ENCODE data around the gene CDH8. TPM values are rescaled to one million over a fixed set of nuclear protein-coding genes. Genes with fewer than 3 reads are reported as not detected.

Gene CDH8
- total and polyA plus RNA-seq, 2 donors (not counting 3 experiments of a cell fraction or from before 2014, with no cell fraction given) = not detected

GRCh38 chr16:62058412-62058811 lies 22.2 kb upstream of the CDH8 start:
- Histone ChIP-seq H2AFZ (ENCODE audit: low read depth, low read length) (no peak overlapping the region), H3K9me3 (replicated peaks; ENCODE audit: control insufficient read depth, insufficient read depth, low read length) (peaks cover 4% of the 10 kb centered on the region), H3K4me2 (ENCODE audit: insufficient read depth, low read length) (no peak overlapping the region), H3K36me3 (ENCODE audit: control insufficient read depth in 2 of 2, extremely low read depth in 1 of 2, insufficient read depth in 2 of 2, low read length in 2 of 2) (no peaks in the 10 kb centered on the region), H3K79me2 (ENCODE audit: control insufficient read depth, insufficient read depth, low read length) (no peaks in the 10 kb centered on the region), H3K4me1 (ENCODE audit: control insufficient read depth, extremely low read depth, insufficient read depth, low read length) (no peaks in the 10 kb centered on the region), H3K4me3 (replicated peaks in 1 of 3; ENCODE audit: insufficient read depth in 1 of 3, low read depth in 1 of 3, low read length in 3 of 3) (no peak overlapping the region), H3K27ac (ENCODE audit: insufficient read depth, low read depth, low read length) (no peak overlapping the region), H4K20me1 (replicated peaks; ENCODE audit: control insufficient read depth, extremely low read depth, insufficient read depth, low read length) (no peaks in the 10 kb centered on the region), H3K9ac (replicated peaks; ENCODE audit: extremely low read depth, insufficient read depth, low read length) (no peak overlapping the region), H3K27me3 (ENCODE audit: control insufficient read depth in 2 of 2, insufficient read depth in 2 of 2, low read length in 2 of 2) (no peaks in the 10 kb centered on the region), H3K9me1 (replicated peaks; ENCODE audit: control insufficient read depth, extremely low read depth, insufficient read depth, low read length) (no peaks in the 10 kb centered on the region)
- no TSS peak for BruUV-seq (replicated peaks)
- DNase-seq (ENCODE audit: low read depth, low spot score) = no peak
- CTCF ChIA-PET = no interaction called here
- POLR2A ChIA-PET = no interaction called here
- no peak for FAIRE-seq
- dilution Hi-C loops (cut with MboI; ENCODE audit: extremely low pct_ligation_motif_present, low sequenced_read_pairs) (no loop called here), intact Hi-C loops (cut with micrococcal nuclease) (no loop called here)
- TF ChIP-seq JUN (IDR thresholded peaks at IDR 0.05; ENCODE audit: borderline replicate concordance, insufficient read depth, insufficient read length, low read depth) = no peak
- TF ChIP-seq EZH2 (IDR thresholded peaks at IDR 0.05; ENCODE audit: borderline replicate concordance, low read depth, low read length, severe bottlenecking) = no peak
- no peak for TF ChIP-seq CTCF (IDR thresholded peaks at IDR 0.05; ENCODE audit: extremely low read depth in 1 of 2, insufficient read depth in 1 of 2, low read depth in 1 of 2, low read length in 2 of 2)
- no peak for TF ChIP-seq GATA2 (IDR thresholded peaks at IDR 0.05; ENCODE audit: insufficient read depth, insufficient read length, low read depth, low read length)
- TF ChIP-seq MYC (IDR thresholded peaks at IDR 0.05; ENCODE audit: low read depth, low read length) = no peak
- TF ChIP-seq POLR2AphosphoS5 (IDR thresholded peaks at IDR 0.05; ENCODE audit: insufficient read depth, low read depth, low read length) = no peak
- TF ChIP-seq POLR2A (IDR thresholded peaks at IDR 0.05; ENCODE audit: low read depth, low read length) = no peak

- Histone ChIP-seq H3K9me1 (replicated peaks; ENCODE audit: control insufficient read depth, extremely low read depth, insufficient read depth, low read length) (no peaks in the 10 kb centered on the region), H3K4me3 (replicated peaks in 1 of 3; ENCODE audit: insufficient read depth in 1 of 3, low read depth in 1 of 3, low read length in 3 of 3) (no peak overlapping the region), H4K20me1 (replicated peaks; ENCODE audit: control insufficient read depth, extremely low read depth, insufficient read depth, low read length) (no peaks in the 10 kb centered on the region), H3K27me3 (ENCODE audit: control insufficient read depth in 2 of 2, insufficient read depth in 2 of 2, low read length in 2 of 2) (no peaks in the 10 kb centered on the region), H3K4me2 (ENCODE audit: insufficient read depth, low read length) (no peak overlapping the region), H2AFZ (ENCODE audit: low read depth, low read length) (no peak overlapping the region), H3K9ac (replicated peaks; ENCODE audit: extremely low read depth, insufficient read depth, low read length) (no peak overlapping the region), H3K79me2 (ENCODE audit: control insufficient read depth, insufficient read depth, low read length) (no peaks in the 10 kb centered on the region), H3K4me1 (ENCODE audit: control insufficient read depth, extremely low read depth, insufficient read depth, low read length) (no peaks in the 10 kb centered on the region), H3K27ac (ENCODE audit: insufficient read depth, low read depth, low read length) (no peak overlapping the region), H3K9me3 (replicated peaks; ENCODE audit: control insufficient read depth, insufficient read depth, low read length) (no peaks in the 10 kb centered on the region), H3K36me3 (ENCODE audit: control insufficient read depth in 2 of 2, extremely low read depth in 1 of 2, insufficient read depth in 2 of 2, low read length in 2 of 2) (no peaks in the 10 kb centered on the region)
- dilution Hi-C loops (cut with MboI; ENCODE audit: extremely low pct_ligation_motif_present, low sequenced_read_pairs) = no loop called here
- BruUV-seq (replicated peaks) = no TSS peak
- intact Hi-C loops (cut with micrococcal nuclease) = no loop called here
- POLR2A ChIA-PET = no interaction called here
- FAIRE-seq = no peak
- CTCF ChIA-PET = no interaction called here
- TF ChIP-seq JUN (IDR thresholded peaks at IDR 0.05; ENCODE audit: borderline replicate concordance, insufficient read depth, insufficient read length, low read depth) (no peak), EZH2 (IDR thresholded peaks at IDR 0.05; ENCODE audit: borderline replicate concordance, low read depth, low read length, severe bottlenecking) (no peak), FOS (IDR thresholded peaks at IDR 0.05; ENCODE audit: borderline replicate concordance, insufficient read depth, low read length) (no peak), MYC (IDR thresholded peaks at IDR 0.05; ENCODE audit: low read depth, low read length) (no peak), GATA2 (IDR thresholded peaks at IDR 0.05; ENCODE audit: insufficient read depth, insufficient read length, low read depth, low read length) (no peak), POLR2AphosphoS5 (IDR thresholded peaks at IDR 0.05; ENCODE audit: insufficient read depth, low read depth, low read length) (no peak)
- DNase-seq (ENCODE audit: low read depth, low spot score) = no peak
These were observed 15.7 kb upstream of the CDH8 start for GRCh38 chr16:62051942-62052341.
